ENCODE results near the gene USP17L26. TPM values are rescaled to one million over a fixed set of nuclear protein-coding genes. Genes with fewer than 3 reads are reported as not detected.
"Not testable (repeated sequence)": the region's sequence is repeated elsewhere in the genome, so short reads cannot be mapped to it uniquely, and the experiment has no call there.

The USP17L26 gene
- not detected for total RNA-seq
- long read RNA-seq = 0 reads

- ATAC-seq; H3K27me3 ChIP-seq (ENCODE audit: low read depth); H3K4me3 ChIP-seq; H3K9me3 ChIP-seq; H3K36me3 ChIP-seq; H3K27ac ChIP-seq; H3K4me1 ChIP-seq; DNase-seq; intact Hi-C loops (cut with DNase I): not testable (repeated sequence)
Measured at GRCh38 chr4:9334358-9334757, at the start of gene USP17L26. USP17L26 (plus strand) TSS chr4:9334658; CDS start chr4:9334658, 0 bp downstream.

- intact Hi-C loops (cut with DNase I); H3K4me1 ChIP-seq; H3K27ac ChIP-seq; ATAC-seq; H3K27me3 ChIP-seq (ENCODE audit: low read depth); H3K36me3 ChIP-seq; H3K4me3 ChIP-seq; DNase-seq; H3K9me3 ChIP-seq: not testable (repeated sequence)
Measured at GRCh38 chr4:9324191-9324590, 10.3 kb upstream of the USP17L26 start.

GRCh38 chr4:9324865-9325264, 9.6 kb upstream of the USP17L26 start, which contains the start of gene USP17L24:
USP17L24 (plus strand) TSS chr4:9325165; CDS start chr4:9325165, 0 bp downstream.
- H3K4me1 ChIP-seq; H3K4me3 ChIP-seq; ATAC-seq; H3K9me3 ChIP-seq; intact Hi-C loops (cut with DNase I); H3K27me3 ChIP-seq (ENCODE audit: low read depth); DNase-seq; H3K27ac ChIP-seq; H3K36me3 ChIP-seq: not testable (repeated sequence)

GRCh38 chr4:9329611-9330010, 4.8 kb upstream of the USP17L26 start, which contains the start of gene USP17L25:
USP17L25 (plus strand) TSS chr4:9329911; CDS start chr4:9329911, 0 bp downstream.
- DNase-seq; H3K36me3 ChIP-seq; intact Hi-C loops (cut with DNase I); ATAC-seq; H3K4me1 ChIP-seq; H3K27me3 ChIP-seq (ENCODE audit: low read depth); H3K9me3 ChIP-seq; H3K4me3 ChIP-seq; H3K27ac ChIP-seq: not testable (repeated sequence)

- H3K36me3 ChIP-seq; H3K27ac ChIP-seq; ATAC-seq; H3K4me3 ChIP-seq; H3K27me3 ChIP-seq (ENCODE audit: low read depth); H3K9me3 ChIP-seq; DNase-seq; intact Hi-C loops (cut with DNase I); H3K4me1 ChIP-seq: not testable (repeated sequence)
Measured at GRCh38 chr4:9339103-9339502, 4.6 kb downstream of the USP17L26 start, which contains the start of gene USP17L5. USP17L5 (plus strand) TSS chr4:9339403; CDS start chr4:9339403, 0 bp downstream.

- H3K4me1 ChIP-seq; H3K27me3 ChIP-seq (ENCODE audit: low read depth); H3K27ac ChIP-seq; H3K4me3 ChIP-seq; H3K36me3 ChIP-seq; DNase-seq; ATAC-seq; H3K9me3 ChIP-seq; intact Hi-C loops (cut with DNase I): not testable (repeated sequence)
Measured at GRCh38 chr4:9343848-9344247, 9.4 kb downstream of the USP17L26 start, which contains the start of gene USP17L27. USP17L27 (plus strand) TSS chr4:9344148; CDS start chr4:9344148, 0 bp downstream.

GRCh38 chr4:9348593-9348992, 14.1 kb downstream of the USP17L26 start, which contains the start of gene USP17L28:
USP17L28 (plus strand) TSS chr4:9348893; CDS start chr4:9348893, 0 bp downstream.
- H3K27me3 ChIP-seq (ENCODE audit: low read depth); H3K36me3 ChIP-seq; intact Hi-C loops (cut with DNase I): not testable (repeated sequence)

GRCh38 chr4:9350866-9351265, 16.4 kb downstream of the USP17L26 start:
- H3K4me3 ChIP-seq; H3K9me3 ChIP-seq; ATAC-seq; H3K27ac ChIP-seq; intact Hi-C loops (cut with DNase I); H3K27me3 ChIP-seq (ENCODE audit: low read depth); H3K36me3 ChIP-seq; H3K4me1 ChIP-seq; DNase-seq: not testable (repeated sequence)

More at GRCh38 chr4:9348593-9348992, 14.1 kb downstream of the USP17L26 start, which contains the start of gene USP17L28:
- H3K9me3 ChIP-seq, H3K27ac ChIP-seq, DNase-seq, H3K4me1 ChIP-seq, ATAC-seq, H3K4me3 ChIP-seq: not testable (repeated sequence)

GRCh38 chr4:9353338-9353737, 18.9 kb downstream of the USP17L26 start, which contains the start of gene USP17L29:
USP17L29 (plus strand) TSS chr4:9353638; CDS start chr4:9353638, 0 bp downstream.
- H3K27me3 ChIP-seq (ENCODE audit: low read depth); H3K4me3 ChIP-seq; DNase-seq; H3K36me3 ChIP-seq; H3K27ac ChIP-seq; ATAC-seq; H3K9me3 ChIP-seq; H3K4me1 ChIP-seq; intact Hi-C loops (cut with DNase I): not testable (repeated sequence)

- intact Hi-C loops (cut with DNase I); H3K9me3 ChIP-seq; H3K4me3 ChIP-seq; ATAC-seq; H3K36me3 ChIP-seq; H3K4me1 ChIP-seq; H3K27ac ChIP-seq; DNase-seq; H3K27me3 ChIP-seq (ENCODE audit: low read depth): not testable (repeated sequence)
Measured at GRCh38 chr4:9362829-9363228, 28.4 kb downstream of the USP17L26 start, which contains the start of gene USP17L30. USP17L30 (plus strand) TSS chr4:9363129; CDS start chr4:9363129, 0 bp downstream.

GRCh38 chr4:9379881-9380280, 45.4 kb downstream of the USP17L26 start:
- H3K27ac ChIP-seq; DNase-seq; H3K36me3 ChIP-seq; H3K9me3 ChIP-seq; H3K4me1 ChIP-seq; ATAC-seq; H3K4me3 ChIP-seq; H3K27me3 ChIP-seq (ENCODE audit: low read depth); intact Hi-C loops (cut with DNase I): not testable (repeated sequence)

Measured in lower lobe of right lung (tissue), 2 donors.